GM10847 (cell line): ENCODE results near the gene ZBTB49.

ENCODE experiments used
- POLR2A ChIP-seq: IDR thresholded peaks from 2 replicates; pipeline ENCODE4 v1.6.1; 2011; ENCODE audit not compliant: insufficient read length; ENCODE audit errors: extremely low read depth

Gene ZBTB49

DNA sequence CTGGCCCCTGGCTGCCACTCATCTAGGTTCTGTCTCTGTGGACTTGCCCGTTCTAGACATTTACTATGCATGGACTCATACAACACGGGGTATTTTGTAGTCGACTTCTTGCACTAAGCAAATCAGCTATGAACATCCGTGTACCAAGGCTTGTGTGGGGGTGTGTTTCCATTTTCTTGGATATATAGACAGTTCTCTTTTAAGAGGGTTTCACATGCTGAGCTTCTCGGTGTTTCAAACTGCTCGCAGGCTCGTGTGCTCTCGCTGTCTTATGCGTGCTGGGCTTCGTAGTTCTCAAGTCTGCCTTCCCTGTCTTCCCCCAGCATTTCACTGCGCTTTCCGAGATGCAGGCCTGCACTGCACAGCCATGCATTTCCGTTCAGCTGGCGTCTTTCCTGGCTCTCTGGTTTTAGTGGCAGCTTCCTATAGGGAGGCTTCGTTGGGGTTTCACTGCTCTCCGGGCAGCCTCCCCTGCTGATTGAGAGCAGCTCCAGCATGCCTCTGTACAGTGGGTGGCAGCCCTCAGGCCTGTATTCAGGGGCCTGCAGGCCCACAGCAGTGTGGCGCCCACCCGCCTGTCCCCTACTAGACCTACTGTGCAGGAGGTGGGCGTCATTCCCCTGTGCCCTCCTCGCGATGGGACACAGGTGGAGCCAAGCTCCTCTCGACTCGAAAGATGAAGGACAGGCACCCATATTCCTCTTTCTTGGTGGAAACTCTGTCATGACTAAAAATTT is 27.6 kb downstream of the ZBTB49 start:
- no peak for TF ChIP-seq POLR2A

DNA sequence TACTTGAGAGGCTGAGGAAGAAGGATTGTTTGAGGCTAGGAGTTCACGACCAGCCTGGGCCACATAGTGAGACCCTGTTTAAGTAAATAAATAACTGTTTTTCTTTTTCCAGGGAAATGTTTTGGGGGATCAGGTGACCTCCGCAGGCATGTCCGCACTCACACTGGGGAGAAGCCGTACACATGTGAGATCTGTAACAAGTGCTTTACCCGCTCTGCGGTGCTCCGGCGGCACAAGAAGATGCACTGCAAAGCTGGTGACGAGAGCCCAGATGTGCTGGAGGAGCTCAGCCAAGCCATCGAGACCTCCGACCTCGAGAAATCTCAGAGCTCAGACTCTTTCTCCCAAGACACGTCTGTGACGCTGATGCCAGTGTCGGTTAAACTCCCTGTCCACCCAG is 30.5 kb downstream of the ZBTB49 start:
- TF ChIP-seq POLR2A: no peak

- TF ChIP-seq POLR2A: no peak
Measured at GRCh38 chr4:4320951-4321714, 31.1 kb downstream of the ZBTB49 start.

DNA sequence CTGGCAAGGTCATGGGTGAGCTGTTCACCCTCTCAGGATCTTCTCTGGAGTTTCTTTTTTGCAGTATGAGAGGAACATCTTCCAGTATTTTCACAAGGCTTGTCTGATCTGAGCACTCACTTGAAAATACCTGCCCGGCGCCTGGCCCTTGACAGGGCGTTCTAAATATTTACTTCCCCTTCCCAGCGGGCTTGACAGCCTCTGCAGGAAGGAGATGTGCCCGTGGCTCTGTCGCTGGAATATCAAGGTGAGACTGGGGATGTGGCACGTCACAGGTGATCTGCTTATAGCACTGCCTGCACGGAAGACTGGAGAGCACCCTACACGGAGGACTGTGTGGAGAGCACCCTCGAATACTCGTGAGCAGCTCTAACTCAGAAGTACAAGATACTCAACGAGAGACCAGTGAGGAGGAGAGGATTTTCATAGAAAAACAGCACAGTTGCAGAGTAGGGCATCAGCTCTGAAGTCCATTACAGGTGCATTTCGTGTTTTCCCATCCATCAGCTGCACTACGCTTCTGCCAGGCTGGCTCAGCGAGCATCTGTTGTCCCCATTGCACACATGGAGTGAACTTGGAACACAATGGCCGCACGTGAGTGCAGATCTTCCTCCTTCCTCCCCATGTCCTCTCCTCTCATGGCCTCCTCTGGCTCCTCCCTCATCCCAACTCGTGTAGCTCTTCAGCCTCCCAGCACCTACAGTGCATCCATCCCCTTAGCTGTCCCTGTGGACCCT is 32.1 kb downstream of the ZBTB49 start:
- no peak for TF ChIP-seq POLR2A

GRCh38 chr4:4323705-4324534 is 33.9 kb downstream of the ZBTB49 start:
- no peak for TF ChIP-seq POLR2A

DNA sequence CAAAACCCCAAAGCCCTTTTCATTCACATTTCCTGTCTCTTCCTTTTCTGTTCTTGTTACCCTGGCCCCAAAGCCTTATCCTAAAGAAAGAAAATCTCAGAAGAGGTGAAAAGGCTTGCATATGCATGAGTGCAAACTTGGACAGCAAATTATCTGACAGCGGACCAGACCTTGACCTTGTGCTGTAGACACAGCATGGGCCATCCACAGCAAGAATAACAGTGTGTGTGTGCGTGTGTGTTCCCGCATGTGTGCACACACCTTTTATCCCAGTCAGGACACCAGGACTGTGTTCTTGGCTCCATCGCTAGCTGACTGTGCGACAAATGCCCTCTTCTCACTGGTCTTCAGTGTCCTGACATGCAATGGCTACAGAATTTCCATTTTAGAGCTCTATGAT is 35.3 kb downstream of the ZBTB49 start:
- no peak for TF ChIP-seq POLR2A

- no peak for TF ChIP-seq POLR2A
Measured at GRCh38 chr4:4326166-4326565, 36.1 kb downstream of the ZBTB49 start.

DNA sequence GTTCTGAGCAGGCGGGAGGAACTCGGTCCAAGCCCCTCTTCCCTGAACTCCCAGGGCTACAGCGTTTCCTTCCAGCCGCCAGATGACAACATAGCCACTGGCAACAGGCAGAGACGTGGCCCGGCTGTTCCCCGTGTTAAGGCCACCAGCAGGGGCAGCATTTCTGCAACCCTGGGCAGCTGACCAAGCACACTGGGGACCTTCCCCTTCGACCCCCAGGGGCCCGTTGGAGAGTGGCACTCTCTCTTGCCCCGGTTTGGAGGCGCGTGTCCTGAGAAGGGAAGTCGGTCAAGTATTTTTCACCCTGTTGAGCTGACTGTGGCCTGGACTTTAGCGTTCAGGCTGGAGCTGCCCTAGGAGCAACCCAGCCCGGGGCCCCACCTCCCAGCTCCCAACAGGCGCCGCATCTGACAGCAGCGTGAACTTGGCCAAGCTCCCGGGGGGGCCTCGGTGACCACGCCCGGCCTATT is 37.6 kb downstream of the ZBTB49 start:
- TF ChIP-seq POLR2A: no peak

- TF ChIP-seq POLR2A: no peak
Measured at GRCh38 chr4:4328206-4328605, 38.2 kb downstream of the ZBTB49 start.

- TF ChIP-seq POLR2A: no peak
Measured at GRCh38 chr4:4328840-4329239, 38.8 kb downstream of the ZBTB49 start.

DNA sequence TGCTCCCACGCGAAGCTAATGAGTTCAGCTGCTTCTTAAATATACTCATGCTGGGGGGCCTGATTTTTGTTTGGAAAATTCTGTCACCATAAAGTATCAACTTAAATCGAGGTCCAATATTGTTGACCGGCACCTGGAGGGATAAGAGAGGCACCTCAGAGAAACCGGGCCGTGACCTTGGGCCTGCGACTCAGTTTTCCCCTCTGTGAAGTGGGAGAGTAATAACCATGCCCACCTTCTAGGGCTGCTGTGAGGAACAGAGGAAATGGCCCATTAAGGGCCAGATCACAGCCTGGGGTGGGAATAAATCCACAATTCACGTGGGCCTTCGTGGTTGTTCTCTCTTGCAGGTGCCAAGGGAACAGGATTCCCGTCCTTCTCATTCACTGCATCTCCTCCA is 39.4 kb downstream of the ZBTB49 start:
- no peak for TF ChIP-seq POLR2A

- no peak for TF ChIP-seq POLR2A
Measured at GRCh38 chr4:4330794-4331193, 40.7 kb downstream of the ZBTB49 start.

GRCh38 chr4:4332529-4332928 is 42.5 kb downstream of the ZBTB49 start:
- no peak for TF ChIP-seq POLR2A

DNA sequence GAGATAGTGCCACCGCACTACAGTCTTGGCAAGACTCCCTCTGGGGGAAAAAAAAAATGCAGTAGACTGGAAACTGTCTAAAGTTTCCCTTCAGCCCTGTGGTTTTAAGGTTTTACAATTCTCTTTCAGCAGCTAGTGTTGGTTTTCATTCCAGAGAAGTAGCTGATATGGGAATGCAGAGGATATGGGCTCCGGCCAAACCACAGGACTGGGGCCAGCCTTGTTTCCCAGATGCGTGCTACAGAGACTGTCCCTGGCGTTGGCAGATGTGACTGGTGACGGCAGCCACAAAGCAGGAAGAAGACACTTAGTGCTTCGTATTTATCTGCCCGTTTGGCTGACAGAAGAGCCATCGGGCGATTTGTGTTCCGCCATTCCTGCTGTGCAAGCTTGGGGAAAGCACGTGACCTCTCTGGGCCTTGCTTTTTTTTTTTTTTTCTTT is 43.2 kb downstream of the ZBTB49 start:
- TF ChIP-seq POLR2A: no peak
